MM.1S (cell line): ENCODE results near the gene PRIMPOL.
"Not testable (repeated sequence)": the region's sequence is repeated elsewhere in the genome, so short reads cannot be mapped to it uniquely, and the experiment has no call there.

ENCODE experiments used
- DNase-seq: peaks from one replicate; pipeline ENCODE4 v3.0.0-alpha.2; 2015
- H2AFZ ChIP-seq: fragments of 300-600 bp; sonication (generic); 2 replicates; pipeline ENCODE4 v1.6.0; 2016; ENCODE audit warnings: antibody characterized with exemption, low read length
- H3F3A ChIP-seq: fragments of 300-600 bp; sonication (generic); 2 replicates; pipeline ENCODE4 v1.6.1; 2016; ENCODE audit warnings: mild to moderate bottlenecking, antibody characterized with exemption, low read length, moderate library complexity, mixed read lengths; ENCODE audit not compliant: insufficient read depth
- H3K27ac ChIP-seq: fragments of 300-600 bp; sonication (generic); 2 replicates; pipeline ENCODE4 v1.5.1; 2016; ENCODE audit warnings: mild to moderate bottlenecking, low read length
- H3K27me3 ChIP-seq: fragments of 300-600 bp; sonication (generic); replicated peaks from 2 replicates; pipeline ENCODE4 v1.6.0; 2016; ENCODE audit warnings: low read length; ENCODE audit not compliant: insufficient read depth
- H3K36me3 ChIP-seq: fragments of 300-600 bp; sonication (generic); replicated peaks from 2 replicates; pipeline ENCODE4 v1.6.1; 2016; ENCODE audit warnings: mild to moderate bottlenecking, low read length, mixed read lengths; ENCODE audit not compliant: insufficient read depth
- H3K4me1 ChIP-seq: fragments of 300-600 bp; sonication (generic); 2 replicates; pipeline ENCODE4 v1.6.1; 2016; ENCODE audit warnings: low read length, mixed read lengths
- H3K4me2 ChIP-seq: fragments of 300-600 bp; sonication (generic); 2 replicates; pipeline ENCODE4 v1.6.0; 2016; ENCODE audit warnings: low read depth, low read length
- H3K4me3 ChIP-seq: fragments of 300-600 bp; sonication (generic); 2 replicates; pipeline ENCODE4 v1.5.1; 2016; ENCODE audit warnings: low read length, mixed read lengths
- H3K79me2 ChIP-seq: fragments of 300-600 bp; sonication (generic); 2 replicates; pipeline ENCODE4 v1.6.1; 2016; ENCODE audit warnings: mixed run types, low read length, mixed read lengths
- H3K9ac ChIP-seq: fragments of 300-600 bp; sonication (generic); 2 replicates; pipeline ENCODE4 v1.6.1; 2016; ENCODE audit warnings: low read length, mixed read lengths
- H3K9me2 ChIP-seq: fragments of 300-600 bp; sonication (generic); replicated peaks from 2 replicates; pipeline ENCODE4 v1.6.1; 2016; ENCODE audit warnings: mild to moderate bottlenecking, low read length, mixed read lengths; ENCODE audit not compliant: insufficient read depth
- H3K9me3 ChIP-seq: fragments of 300-600 bp; sonication (generic); replicated peaks from 2 replicates; pipeline ENCODE4 v1.6.1; 2016; ENCODE audit warnings: mild to moderate bottlenecking, low read length, mixed read lengths; ENCODE audit not compliant: insufficient read depth
- H4K20me1 ChIP-seq: fragments of 300-600 bp; sonication (generic); 2 replicates; pipeline ENCODE4 v1.6.1; 2016; ENCODE audit warnings: mild to moderate bottlenecking, low read length, moderate library complexity, mixed read lengths; ENCODE audit not compliant: insufficient read depth
- CTCF ChIP-seq: fragments of 300-600 bp; sonication (generic); IDR thresholded peaks from 2 replicates; pipeline ENCODE4 v1.5.1; 2016; ENCODE audit warnings: antibody characterized with exemption, low read length, mixed read lengths
- EZH2 ChIP-seq: fragments of 300-600 bp; sonication (generic); optimal IDR thresholded peaks from 2 replicates; pipeline ENCODE3; 2017; ENCODE audit warnings: low read depth, mild to moderate bottlenecking, antibody characterized with exemption, low read length, mixed read lengths
- EZH2phosphoT487 ChIP-seq: fragments of 300-600 bp; sonication (generic); IDR thresholded peaks from 2 replicates; pipeline ENCODE4 v1.6.1; 2018; ENCODE audit warnings: antibody characterized with exemption, low read length

Gene PRIMPOL

GRCh38 chr4:184733654-184734524, 84.4 kb downstream of the PRIMPOL start, which contains the start of gene CENPU:
CENPU (minus strand) TSS chr4:184734096; CDS start chr4:184734062, 34 bp downstream.
- peak within 1 kb of the TSS; percentile 93 for H3K9ac ChIP-seq
- H3F3A ChIP-seq = peaks cover 11% of the 10 kb centered on the region; the same call in 1 of the 2 replicates
- H3K4me1 ChIP-seq = peaks cover 21% of the 10 kb centered on the region
- no peak for TF ChIP-seq EZH2
- H3K4me3 ChIP-seq = peak within 1 kb of the TSS; percentile 97
- peak within 1 kb of the TSS; percentile 74 for H3K4me2 ChIP-seq
- no peaks in the 10 kb centered on the region for H4K20me1 ChIP-seq
- peak within 1 kb of the TSS; percentile 86 for H2AFZ ChIP-seq
- H3K9me3 ChIP-seq = no peaks in the 10 kb centered on the region
- H3K27ac ChIP-seq = peak within 1 kb of the TSS; percentile 80
- DNase-seq = peak; percentile 99
- peaks cover 50% of the 10 kb centered on the region for H3K79me2 ChIP-seq
- H3K9me2 ChIP-seq = no peaks in the 10 kb centered on the region
- H3K36me3 ChIP-seq = peaks cover 6% of the 10 kb centered on the region; the same call in 1 of the 2 replicates
- H3K27me3 ChIP-seq = no peaks in the 10 kb centered on the region

- H3K79me2 ChIP-seq = peaks cover 42% of the 10 kb centered on the region
- peak overlapping the region; percentile 28; the same call in 1 of the 2 replicates for H3K9ac ChIP-seq
Measured at GRCh38 chr4:184734758-184735157, 85.2 kb downstream of the PRIMPOL start.

GRCh38 chr4:184739575-184739974, 90.0 kb downstream of the PRIMPOL start:
- H3K27ac ChIP-seq, H3K4me1 ChIP-seq, H3K4me2 ChIP-seq, H3K9me3 ChIP-seq, H3K9me2 ChIP-seq, H3K27me3 ChIP-seq, H3K9ac ChIP-seq, H4K20me1 ChIP-seq, H3K79me2 ChIP-seq, DNase-seq, H2AFZ ChIP-seq, H3F3A ChIP-seq, H3K36me3 ChIP-seq, H3K4me3 ChIP-seq: not testable (repeated sequence)

More at GRCh38 chr4:184734758-184735157, 85.2 kb downstream of the PRIMPOL start:
- Histone ChIP-seq H3K4me3 (peak overlapping the region; percentile 97), H3K36me3 (peaks cover 3% of the 10 kb centered on the region; the same call in 1 of the 2 replicates), H4K20me1 (no peaks in the 10 kb centered on the region), H3K27ac (peak overlapping the region; percentile 20; the same call in 1 of the 2 replicates), H3K4me2 (peak overlapping the region; percentile 48), H3F3A (peaks cover 11% of the 10 kb centered on the region; the same call in 1 of the 2 replicates), H3K9me2 (no peaks in the 10 kb centered on the region), H2AFZ (peak overlapping the region; percentile 38), H3K27me3 (no peaks in the 10 kb centered on the region), H3K9me3 (no peaks in the 10 kb centered on the region), H3K4me1 (peaks cover 21% of the 10 kb centered on the region)
- no peak for TF ChIP-seq CTCF
- no peak for TF ChIP-seq EZH2
- TF ChIP-seq EZH2phosphoT487 = no peak
- DNase-seq = no peak

GRCh38 chr4:184740980-184741391, 91.4 kb downstream of the PRIMPOL start:
- Histone ChIP-seq H3K9me3 (no peaks in the 10 kb centered on the region), H3K4me3 (no peak overlapping the region), H4K20me1 (no peaks in the 10 kb centered on the region), H3K36me3 (no peaks in the 10 kb centered on the region), H3K9me2 (no peaks in the 10 kb centered on the region), H3K27me3 (no peaks in the 10 kb centered on the region), H3F3A (peaks cover 1% of the 10 kb centered on the region), H3K79me2 (no peaks in the 10 kb centered on the region), H2AFZ (no peak overlapping the region), H3K9ac (no peak overlapping the region), H3K4me2 (no peak overlapping the region), H3K27ac (no peak overlapping the region), H3K4me1 (peaks cover 2% of the 10 kb centered on the region)
- TF ChIP-seq CTCF (no peak), EZH2 (no peak), EZH2phosphoT487 (no peak)
- no peak for DNase-seq

- H3K4me3 ChIP-seq, H3K27ac ChIP-seq, H3K27me3 ChIP-seq, H3K4me2 ChIP-seq, H3K4me1 ChIP-seq, DNase-seq, H3K36me3 ChIP-seq, H3F3A ChIP-seq, H2AFZ ChIP-seq, H4K20me1 ChIP-seq, H3K9me2 ChIP-seq, H3K9me3 ChIP-seq, H3K79me2 ChIP-seq, H3K9ac ChIP-seq: not testable (repeated sequence)
Measured at GRCh38 chr4:184741651-184742050, 92.1 kb downstream of the PRIMPOL start.
